Measurements from ENCODE around the gene ITGB3.

ITGB3 gene

DNA sequence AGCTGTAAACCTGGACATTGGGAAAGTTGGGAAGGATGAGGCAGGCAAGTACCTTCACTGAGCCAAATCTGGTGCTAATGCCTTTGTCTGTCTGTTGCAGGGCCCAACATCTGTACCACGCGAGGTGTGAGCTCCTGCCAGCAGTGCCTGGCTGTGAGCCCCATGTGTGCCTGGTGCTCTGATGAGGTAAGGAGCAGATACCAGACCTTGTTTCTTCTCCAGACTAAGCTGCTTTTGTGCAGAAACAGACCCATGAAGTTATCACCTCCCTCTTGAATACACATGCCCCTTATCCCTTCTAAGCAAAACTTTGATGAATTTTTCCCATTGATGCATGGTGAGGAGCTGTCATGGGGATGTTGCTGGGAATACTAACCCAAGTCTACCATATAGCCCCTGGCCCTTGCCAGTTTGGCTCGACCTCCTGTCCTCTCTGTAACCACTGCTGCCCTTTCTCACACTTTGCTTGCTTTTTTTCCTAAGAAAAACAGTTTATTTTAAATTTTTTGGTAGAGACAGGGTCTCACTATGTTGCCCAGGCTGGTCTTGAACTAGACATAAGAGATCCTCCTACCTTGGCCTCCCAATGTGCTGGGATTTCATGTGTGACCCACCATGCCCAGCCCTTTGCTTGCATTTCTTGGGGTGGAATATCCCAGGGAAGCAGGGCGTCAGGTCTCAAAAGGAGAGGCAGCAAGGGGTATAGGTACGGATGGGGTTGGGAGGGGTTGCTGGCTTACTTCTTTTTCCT lies 20.9 kb downstream of the ITGB3 start:
- no peak for FAIRE-seq
- DNase-seq (ENCODE audit: insufficient read length, low spot score), result no peak
- no peak for TF ChIP-seq SPI1 (IDR thresholded peaks at IDR 0.05; ENCODE audit: low read depth, low read length)
- no peak for TF ChIP-seq POU2F2 (IDR thresholded peaks at IDR 0.05; ENCODE audit: low read depth, low read length)
- TF ChIP-seq TAF1 (IDR thresholded peaks at IDR 0.05; ENCODE audit: low read depth, low read length), result no peak

DNA sequence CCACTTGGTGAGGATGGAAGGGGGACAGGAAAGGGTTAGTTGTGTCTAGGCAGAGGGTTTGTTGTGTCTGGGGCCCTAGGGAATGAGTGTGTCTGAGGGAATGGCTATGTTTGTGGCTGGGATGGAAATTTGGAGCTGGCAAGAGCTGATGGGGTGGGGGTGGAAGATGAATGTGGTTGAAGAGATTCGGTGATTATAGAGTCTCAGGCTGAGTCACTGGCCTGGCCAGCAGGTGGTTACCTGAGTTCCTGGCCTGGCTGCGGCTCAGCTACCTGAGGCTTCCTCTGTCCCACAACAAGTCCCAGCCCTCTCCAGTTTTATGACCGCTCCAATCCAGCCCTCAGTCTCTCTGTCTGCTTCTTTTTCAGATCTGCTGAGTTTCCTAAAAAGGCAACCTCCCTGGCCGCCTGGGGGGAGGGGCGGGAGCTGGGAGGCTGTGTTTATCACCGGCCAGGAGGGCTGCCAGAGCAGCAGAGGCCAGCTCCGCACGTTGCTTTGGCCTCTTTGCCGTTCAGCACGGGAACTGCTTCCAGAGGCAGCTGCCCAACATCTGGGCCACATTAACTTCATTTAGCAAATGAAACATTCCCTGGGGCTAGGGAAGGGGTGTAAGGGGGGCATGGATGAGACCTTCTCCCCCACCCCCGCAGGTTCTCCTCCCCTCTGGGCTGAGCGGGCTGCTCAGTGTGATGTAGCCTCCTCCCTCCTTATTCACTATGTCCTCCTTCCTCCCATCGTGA lies 21.8 kb downstream of the ITGB3 start:
- DNase-seq (ENCODE audit: insufficient read length, low spot score) (no peak), FAIRE-seq (no peak)
- TF ChIP-seq POLR2A (IDR thresholded peaks at IDR 0.05; ENCODE audit: low read depth, low read length) (no peak), SPI1 (IDR thresholded peaks at IDR 0.05; ENCODE audit: low read depth, low read length) (no peak), TAF1 (IDR thresholded peaks at IDR 0.05; ENCODE audit: low read depth, low read length) (no peak)

DNA sequence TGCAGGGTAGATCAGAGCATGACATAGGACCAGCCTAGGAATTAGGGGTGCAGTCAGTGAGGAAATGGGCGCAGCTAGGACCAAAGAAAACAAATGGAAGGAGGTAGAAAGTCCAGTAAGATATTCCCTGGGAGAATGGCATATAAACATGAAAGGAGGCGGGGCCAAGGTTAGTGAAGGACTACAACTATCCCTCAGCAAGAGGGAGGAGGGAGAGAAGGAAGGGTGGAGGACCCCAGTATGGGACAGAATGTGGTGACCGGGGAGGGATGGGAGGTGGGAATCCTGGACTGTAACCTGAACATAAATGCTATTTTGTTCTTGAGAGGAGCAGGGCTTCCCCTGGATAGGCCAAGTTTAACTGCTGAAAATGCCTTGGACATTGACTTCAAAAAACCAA lies 22.8 kb downstream of the ITGB3 start:
- DNase-seq (ENCODE audit: insufficient read length, low spot score) (no peak), FAIRE-seq (peak; percentile 13)
- no peak for TF ChIP-seq POLR2A (IDR thresholded peaks at IDR 0.05; ENCODE audit: low read depth, low read length)

DNA sequence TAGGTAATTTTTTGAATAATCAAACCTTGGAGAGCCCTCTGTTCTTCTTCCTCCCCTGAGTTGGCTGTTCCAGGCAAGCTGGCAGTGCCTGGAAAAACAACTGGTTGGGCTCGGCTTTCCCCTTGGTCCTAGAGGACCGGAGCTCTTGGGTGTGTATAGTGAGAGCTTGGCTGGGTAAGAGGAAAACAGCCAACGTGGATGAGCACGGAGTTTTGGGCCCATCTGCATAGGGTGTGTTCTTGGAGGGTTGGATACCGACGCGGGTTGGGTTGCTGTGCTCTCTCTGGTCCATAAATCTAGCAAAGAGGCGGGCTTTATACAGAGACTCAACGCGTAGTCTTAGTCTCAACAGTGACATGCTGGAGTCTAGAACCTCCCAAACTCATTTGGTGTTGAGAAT lies 23.2 kb downstream of the ITGB3 start:
- DNase-seq (ENCODE audit: insufficient read length, low spot score) (no peak), FAIRE-seq (no peak)
- TF ChIP-seq POLR2A (IDR thresholded peaks at IDR 0.05; ENCODE audit: low read depth, low read length) (no peak), POLR2AphosphoS5 (IDR thresholded peaks at IDR 0.05; ENCODE audit: low read depth, low read length) (no peak), POU2F2 (IDR thresholded peaks at IDR 0.05; ENCODE audit: low read depth, low read length) (no peak), SPI1 (IDR thresholded peaks at IDR 0.05; ENCODE audit: low read depth, low read length) (no peak), PAX5 (IDR thresholded peaks at IDR 0.05; ENCODE audit: insufficient read depth, low read length, severe bottlenecking) (no peak), TAF1 (IDR thresholded peaks at IDR 0.05; ENCODE audit: low read depth, low read length) (no peak)

DNA sequence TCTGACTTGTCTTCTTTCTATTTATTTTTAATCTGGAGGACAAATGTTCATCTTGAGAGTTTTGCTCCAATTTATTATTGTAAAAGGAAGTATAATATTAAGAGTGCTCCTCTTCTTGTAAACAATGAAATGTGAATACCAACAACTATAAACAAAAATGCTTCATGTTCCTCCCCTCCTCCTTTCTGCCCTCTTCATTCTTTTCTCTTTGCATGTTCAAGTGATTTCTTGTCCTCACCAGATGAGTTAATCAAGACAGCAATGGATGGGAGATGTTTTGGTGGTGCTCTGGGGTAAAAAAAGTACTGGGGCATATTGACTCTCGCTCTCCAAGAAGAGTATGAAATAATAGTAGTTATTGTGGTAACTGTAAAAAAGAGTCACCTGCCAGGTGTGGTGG lies 24.3 kb downstream of the ITGB3 start:
- DNase-seq (ENCODE audit: insufficient read length, low spot score), result no peak
- FAIRE-seq, result no peak
- no peak for TF ChIP-seq TAF1 (IDR thresholded peaks at IDR 0.05; ENCODE audit: low read depth, low read length)
- TF ChIP-seq SPI1 (IDR thresholded peaks at IDR 0.05; ENCODE audit: low read depth, low read length), result no peak
- no peak for TF ChIP-seq POU2F2 (IDR thresholded peaks at IDR 0.05; ENCODE audit: low read depth, low read length)
- no peak for TF ChIP-seq POLR2A (IDR thresholded peaks at IDR 0.05; ENCODE audit: low read depth, low read length)
- no peak for TF ChIP-seq POLR2AphosphoS5 (IDR thresholded peaks at IDR 0.05; ENCODE audit: low read depth, low read length)
- no peak for TF ChIP-seq PAX5 (IDR thresholded peaks at IDR 0.05; ENCODE audit: insufficient read depth, low read length, severe bottlenecking)

DNA sequence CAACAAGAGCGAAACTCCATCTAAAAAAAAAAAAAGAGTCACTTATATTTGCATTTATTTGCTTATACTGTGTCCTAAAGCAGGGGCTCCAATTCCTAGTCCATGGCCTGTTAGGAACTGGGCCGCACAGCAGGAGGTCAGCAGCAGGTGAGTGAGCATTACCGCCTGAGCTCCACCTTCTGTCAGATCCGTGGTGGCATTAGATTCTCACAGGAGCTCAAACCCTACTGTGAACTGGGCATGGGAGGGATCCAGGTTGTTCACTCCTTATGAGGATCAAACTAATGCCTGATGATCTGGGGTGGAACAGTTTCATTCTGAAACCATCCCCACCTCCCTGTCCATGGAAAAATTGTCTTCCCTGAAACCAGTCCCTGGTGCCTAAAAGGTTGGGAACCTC lies 24.9 kb downstream of the ITGB3 start:
- TF ChIP-seq POLR2A (IDR thresholded peaks at IDR 0.05; ENCODE audit: low read depth, low read length) (no peak), SPI1 (IDR thresholded peaks at IDR 0.05; ENCODE audit: low read depth, low read length) (no peak), POLR2AphosphoS5 (IDR thresholded peaks at IDR 0.05; ENCODE audit: low read depth, low read length) (no peak), PAX5 (IDR thresholded peaks at IDR 0.05; ENCODE audit: insufficient read depth, low read length, severe bottlenecking) (no peak), POU2F2 (IDR thresholded peaks at IDR 0.05; ENCODE audit: low read depth, low read length) (no peak)
- FAIRE-seq (no peak), DNase-seq (ENCODE audit: insufficient read length, low spot score) (no peak)

DNA sequence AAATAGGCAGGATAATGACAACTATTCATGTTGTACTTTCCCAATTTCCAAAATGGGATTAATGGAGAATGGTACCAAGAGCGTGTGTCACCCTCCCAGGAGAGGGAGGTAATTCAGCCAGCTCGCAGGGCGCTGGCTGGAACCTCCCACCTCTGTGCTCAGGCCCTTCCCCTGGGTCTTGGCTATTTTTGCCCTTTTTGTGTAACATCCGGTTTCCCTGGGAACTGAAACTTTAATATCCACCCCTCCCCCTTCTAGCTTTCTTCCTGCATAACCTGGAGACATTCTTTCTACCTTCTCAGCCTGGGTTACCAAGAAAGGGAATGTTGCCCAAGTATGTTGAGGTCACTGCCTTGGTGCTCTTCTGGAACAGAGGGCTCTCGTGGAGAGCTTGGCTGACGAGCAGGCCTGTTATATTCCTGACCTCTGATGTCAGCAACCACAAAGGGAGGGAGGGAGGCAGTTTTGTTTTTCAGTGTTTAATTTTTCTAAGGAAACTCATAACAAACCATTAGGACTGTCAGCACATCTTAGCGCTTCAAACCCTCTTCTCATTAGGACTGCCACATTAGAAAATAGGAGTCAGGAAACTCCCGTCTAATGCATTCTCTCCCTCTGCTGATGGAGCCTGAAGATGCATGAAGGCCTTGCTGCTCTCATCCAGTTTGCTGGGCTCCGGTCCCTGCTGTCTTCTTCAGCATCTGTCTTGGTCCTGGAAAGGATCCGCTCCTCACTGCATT lies 25.6 kb downstream of the ITGB3 start:
- DNase-seq (ENCODE audit: insufficient read length, low spot score) (peak; percentile 61), FAIRE-seq (peak; percentile 92)
- peak; percentile 92 for TF ChIP-seq SPI1 (IDR thresholded peaks at IDR 0.05; ENCODE audit: low read depth, low read length)
- TF ChIP-seq POLR2AphosphoS5 (IDR thresholded peaks at IDR 0.05; ENCODE audit: low read depth, low read length), result peak; percentile 42; the same call in 1 of the 2 replicates
- TF ChIP-seq POU2F2 (IDR thresholded peaks at IDR 0.05; ENCODE audit: low read depth, low read length), result 0 out of 2 replicates have a peak, but pooled peaks have one; percentile 37
- no peak; the same call in 1 of the 2 replicates for TF ChIP-seq TAF1 (IDR thresholded peaks at IDR 0.05; ENCODE audit: low read depth, low read length)
- no peak for TF ChIP-seq PAX5 (IDR thresholded peaks at IDR 0.05; ENCODE audit: insufficient read depth, low read length, severe bottlenecking)

DNA sequence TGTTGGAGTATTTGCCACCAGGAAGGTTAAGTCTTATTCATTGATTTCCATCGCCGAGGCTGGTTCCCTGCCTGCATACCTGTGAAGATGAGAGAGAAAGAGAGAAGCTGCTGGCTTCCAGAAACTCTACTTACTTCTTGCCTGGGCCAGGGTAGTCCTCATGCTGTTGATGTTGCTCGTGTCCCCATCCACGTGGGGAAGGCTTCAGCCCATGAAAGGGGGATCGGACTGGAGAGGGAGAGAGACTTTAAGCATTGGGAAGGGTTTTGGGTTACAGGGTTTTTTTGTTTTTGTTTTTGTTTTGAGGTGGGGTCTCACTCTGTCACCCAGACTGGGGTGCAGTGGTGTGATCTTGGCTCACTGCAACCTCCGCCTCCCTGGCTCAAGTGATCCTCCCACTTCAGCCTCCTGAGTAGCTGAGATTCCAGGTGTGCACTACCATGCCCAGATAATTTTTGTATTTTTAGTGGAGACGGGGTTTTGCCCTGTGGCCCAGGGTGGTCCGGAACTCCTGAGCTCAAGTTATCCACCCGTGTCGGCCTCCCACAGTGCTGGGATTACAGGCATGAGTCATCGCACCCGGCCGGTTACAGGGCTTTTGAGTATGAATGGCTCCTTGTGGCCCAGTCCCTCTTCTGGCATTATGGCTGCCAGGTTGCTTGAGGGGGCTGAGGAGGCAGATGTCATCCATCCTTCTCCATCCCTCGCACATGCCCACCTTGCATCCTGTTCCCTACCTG lies 26.6 kb downstream of the ITGB3 start:
- TF ChIP-seq SPI1 (IDR thresholded peaks at IDR 0.05; ENCODE audit: low read depth, low read length) (no peak), POLR2AphosphoS5 (IDR thresholded peaks at IDR 0.05; ENCODE audit: low read depth, low read length) (no peak), POLR2A (IDR thresholded peaks at IDR 0.05; ENCODE audit: low read depth, low read length) (no peak), TAF1 (IDR thresholded peaks at IDR 0.05; ENCODE audit: low read depth, low read length) (no peak), PAX5 (IDR thresholded peaks at IDR 0.05; ENCODE audit: insufficient read depth, low read length, severe bottlenecking) (no peak), POU2F2 (IDR thresholded peaks at IDR 0.05; ENCODE audit: low read depth, low read length) (no peak)
- FAIRE-seq, result no peak
- DNase-seq (ENCODE audit: insufficient read length, low spot score), result no peak

DNA sequence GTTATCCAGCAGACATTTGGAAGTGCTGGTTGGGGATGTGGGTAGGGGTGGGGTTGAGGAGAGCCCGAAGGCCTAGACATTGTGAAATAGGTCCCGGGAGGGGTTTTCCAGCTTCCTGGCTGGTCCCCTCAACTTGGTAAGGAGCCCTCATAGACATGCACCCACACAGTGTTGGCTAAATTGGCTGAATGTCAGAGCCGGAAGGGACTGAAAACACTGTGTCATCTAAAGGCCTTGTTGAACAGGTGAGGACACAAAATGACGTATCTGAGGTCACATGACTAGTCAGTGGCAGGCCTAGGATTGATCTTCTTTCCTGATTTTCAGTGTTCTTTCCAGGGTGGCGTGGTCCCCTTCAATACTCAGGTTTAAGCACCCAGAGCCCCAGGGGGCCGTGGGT lies 27.6 kb downstream of the ITGB3 start:
- FAIRE-seq, result no peak
- TF ChIP-seq POLR2A (IDR thresholded peaks at IDR 0.05; ENCODE audit: low read depth, low read length), result no peak
- TF ChIP-seq SPI1 (IDR thresholded peaks at IDR 0.05; ENCODE audit: low read depth, low read length), result no peak
- TF ChIP-seq POU2F2 (IDR thresholded peaks at IDR 0.05; ENCODE audit: low read depth, low read length), result no peak
- TF ChIP-seq TAF1 (IDR thresholded peaks at IDR 0.05; ENCODE audit: low read depth, low read length), result no peak
- TF ChIP-seq POLR2AphosphoS5 (IDR thresholded peaks at IDR 0.05; ENCODE audit: low read depth, low read length), result no peak
- no peak for TF ChIP-seq PAX5 (IDR thresholded peaks at IDR 0.05; ENCODE audit: insufficient read depth, low read length, severe bottlenecking)

More for the DNA sequence above, 27.6 kb downstream of the ITGB3 start:
- no peak for DNase-seq (ENCODE audit: insufficient read length, low spot score)

Measured in GM12891 (cell line).